COLO668 (cell line): ENCODE results near the gene CIZ1.

Experiments
- DNase-seq: peaks from one replicate; lab custom pipeline; 2025; ENCODE audit not compliant: unreplicated experiment; lab: John Stamatoyannopoulos, UW

Gene CIZ1

DNA sequence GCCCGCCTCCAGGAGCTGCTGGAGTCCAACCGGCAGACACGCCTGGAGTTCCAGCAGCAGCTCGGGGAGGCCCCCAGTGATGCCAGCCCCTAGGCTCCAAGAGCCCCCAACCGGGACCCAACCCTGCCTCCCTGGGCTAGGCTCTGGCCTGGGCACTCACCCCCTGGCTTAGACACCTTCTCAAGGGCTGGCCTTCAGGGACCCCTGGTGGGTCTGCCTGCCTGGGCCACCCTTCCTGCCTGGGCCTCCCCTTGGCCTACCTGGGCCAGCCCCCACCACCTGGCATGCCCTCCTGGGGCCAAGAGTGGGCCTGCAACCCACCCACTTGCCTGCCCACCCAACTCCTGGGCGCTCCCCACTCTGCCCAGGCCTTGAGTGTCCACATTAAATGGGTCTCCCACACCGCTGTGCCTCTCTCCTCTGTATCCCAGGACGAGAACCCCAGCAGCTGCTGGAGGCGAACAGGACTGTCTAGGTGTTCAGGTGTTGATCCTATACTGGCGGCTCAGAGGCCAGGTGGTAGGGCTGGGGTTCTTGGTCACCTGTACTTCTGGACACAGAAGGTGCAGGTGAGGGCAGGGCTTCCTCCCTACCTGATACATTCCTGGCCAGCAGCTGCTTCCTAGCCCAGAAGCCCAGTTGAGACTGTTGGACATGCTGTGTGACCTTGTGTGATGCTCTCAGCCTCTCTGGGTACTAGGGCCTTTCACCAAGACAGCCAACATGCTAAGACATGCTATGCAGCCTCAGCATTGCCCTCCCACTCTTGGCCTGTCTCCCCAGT is 27.7 kb downstream of the CIZ1 start:
- DNase-seq, result no peak

DNA sequence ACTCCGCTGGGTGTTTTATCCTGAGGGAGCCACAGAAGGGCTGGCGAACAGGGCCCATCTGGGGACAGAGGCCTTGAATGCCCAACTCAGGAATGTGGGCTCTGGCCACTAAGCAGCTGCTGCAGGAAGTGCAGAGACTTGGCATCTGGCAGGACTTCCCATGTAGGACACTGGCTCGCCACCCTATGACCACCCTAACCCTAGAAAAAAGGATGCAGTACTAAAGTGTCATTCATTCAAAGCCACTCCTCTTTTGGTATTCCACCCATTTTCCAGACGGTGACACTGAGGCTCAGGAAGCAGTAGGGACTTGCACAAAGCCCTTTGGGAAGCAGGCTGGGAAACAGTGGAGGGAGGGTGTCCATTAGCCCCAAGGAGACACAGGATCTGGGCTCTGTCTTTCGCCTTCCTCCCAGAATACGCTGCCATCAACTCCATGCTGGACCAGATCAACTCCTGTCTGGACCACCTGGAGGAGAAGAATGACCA is 28.3 kb downstream of the CIZ1 start:
- DNase-seq, result no peak

DNA sequence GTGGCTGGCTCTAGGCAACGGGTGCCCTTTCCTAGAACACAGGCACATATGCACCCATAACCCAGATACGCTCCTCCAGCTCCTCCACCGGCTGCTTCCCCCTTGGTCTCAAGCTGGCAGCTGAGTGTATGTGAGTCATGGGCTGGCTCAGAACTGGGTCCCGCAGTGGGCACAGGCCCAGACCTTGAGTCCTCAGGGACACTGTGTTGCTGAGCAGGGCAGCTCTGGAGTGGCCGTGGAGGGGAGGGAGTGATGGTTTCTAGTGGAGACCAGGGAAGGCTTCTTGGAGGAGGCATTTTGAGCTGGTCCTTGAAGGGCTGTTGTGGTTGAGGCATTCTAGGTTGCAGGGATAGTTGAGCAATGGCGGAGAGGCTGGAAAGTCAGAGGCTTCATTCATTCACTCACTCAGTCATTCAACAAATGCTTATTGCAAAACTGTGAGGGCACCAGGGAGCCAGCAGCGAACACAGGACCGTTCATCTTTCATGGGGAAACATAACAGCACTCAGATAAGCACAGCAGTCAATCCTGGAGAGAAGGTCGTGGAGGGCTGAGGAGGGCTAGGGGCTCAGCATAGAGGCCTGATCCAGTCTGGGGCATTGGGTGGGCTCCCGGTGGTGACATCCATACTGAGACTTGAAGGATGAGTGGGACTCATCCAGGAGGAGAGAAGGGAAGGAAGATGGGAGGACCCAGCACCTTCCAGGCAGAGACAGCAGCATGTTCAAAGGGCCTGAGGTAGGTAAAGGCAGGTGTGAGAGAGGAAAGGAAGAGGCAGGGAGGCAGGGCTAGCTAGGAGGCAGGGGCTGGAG is 29.0 kb downstream of the CIZ1 start:
- no peak for DNase-seq

DNA sequence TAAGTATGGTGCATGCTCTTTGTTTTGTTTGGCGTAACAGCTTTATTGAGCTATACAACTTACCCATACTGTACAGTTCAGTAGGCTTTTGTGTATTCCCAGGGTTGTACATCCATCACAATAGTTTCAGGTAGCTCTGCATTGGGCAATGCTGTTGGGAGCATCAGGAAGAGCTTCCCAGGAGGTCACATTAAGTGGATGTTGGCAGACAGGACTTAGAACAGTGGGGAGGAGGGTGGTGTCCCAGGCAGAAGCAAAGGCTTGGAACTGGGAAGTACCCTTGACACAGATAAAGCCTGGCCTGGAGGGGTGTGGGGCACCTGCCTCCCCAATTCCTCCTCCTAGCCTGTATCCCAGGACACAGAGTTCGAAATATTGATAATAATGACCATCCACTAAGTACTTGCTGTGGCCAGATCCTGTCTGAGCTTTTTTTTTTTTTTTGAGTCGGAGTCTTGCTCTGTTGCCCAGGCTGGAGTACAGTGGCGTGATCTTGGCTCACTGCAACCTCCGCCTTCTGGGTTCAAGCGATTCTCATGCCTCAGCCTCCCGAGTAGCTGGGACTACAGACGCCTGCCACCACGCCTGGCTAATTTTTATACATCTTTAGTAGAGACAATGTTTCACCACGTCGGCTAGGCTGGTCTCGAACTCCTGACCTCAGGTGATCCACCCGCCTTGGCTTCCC is 30.0 kb downstream of the CIZ1 start:
- DNase-seq, result no peak

DNA sequence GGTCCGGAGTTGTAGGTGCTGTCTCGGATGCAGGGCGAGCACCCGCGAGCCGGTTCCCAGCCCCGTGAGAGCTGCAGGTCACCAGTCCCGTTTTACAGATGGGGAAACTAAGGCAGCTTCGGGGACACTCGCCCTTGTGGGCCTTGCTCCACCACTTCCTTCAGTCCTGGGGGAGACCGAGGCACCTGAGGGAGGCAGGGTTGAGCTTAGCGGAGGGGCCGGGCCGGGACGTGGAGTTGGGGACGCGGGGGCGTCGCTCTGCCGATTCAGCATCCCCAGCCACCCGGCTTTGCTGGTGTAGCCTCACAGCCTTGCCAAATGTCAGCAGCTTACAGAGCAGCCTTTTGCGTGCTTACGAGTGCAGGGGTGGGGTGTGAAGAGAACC is 30.8 kb downstream of the CIZ1 start:
- peak; percentile 42 for DNase-seq

DNA sequence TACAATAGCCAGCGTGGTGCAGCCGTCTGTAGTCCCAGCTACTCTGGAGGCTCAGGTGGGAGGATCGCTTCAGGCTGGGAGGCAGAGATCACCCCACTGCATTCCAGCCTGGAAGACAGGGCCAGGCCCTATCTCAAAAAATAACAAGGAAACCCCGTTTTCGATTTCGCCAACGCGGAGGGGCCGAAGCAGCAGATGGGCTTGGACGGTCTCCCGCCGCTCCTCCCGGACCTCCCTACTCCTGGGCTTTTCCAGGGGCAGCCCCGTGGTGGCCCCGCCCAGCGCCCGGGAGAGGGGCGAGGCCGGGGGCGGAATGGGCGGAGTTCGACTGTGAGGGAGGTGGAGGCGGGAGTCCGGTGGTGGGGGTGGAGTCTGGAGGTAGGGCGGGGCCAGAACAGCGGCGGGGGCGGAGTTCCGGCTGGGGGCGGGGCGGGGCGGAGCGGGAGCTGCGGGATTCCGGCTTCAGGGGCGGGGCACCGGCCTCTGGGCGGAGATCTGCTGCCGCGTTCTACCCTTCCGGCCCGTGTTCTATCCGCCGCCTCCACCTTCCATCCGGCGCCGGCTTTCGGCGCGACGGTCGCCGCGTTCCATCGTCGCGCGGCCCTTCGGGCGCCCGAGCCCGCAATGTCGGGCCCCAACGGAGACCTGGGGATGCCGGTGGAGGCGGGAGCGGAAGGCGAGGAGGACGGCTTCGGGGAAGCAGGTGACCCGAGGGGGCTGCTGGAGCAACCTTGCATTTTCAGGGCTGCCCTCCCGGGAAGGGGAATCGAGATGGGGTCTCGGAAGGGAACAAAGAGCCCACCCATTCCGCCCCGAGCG is 31.4 kb downstream of the CIZ1 start, which contains the start of gene BBLN:
TSS of gene BBLN (plus strand) at position 482 of the 819 bp plus-strand sequence. CDS start at position 625, 143 bp downstream.
- DNase-seq, result peak; percentile 96

DNA sequence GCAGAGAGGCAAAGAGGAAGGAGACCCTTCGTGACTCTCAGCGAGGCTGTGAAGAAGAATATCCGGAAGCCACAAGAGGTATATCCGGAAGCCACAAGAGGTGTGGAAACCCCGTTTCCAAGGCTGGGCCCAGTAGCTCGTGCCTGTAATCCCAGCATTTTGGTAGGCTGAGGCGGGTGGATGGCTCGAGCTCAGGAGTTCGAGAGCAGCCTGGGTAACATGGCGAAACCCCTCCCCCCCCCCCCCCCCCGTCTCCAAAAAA is 31.9 kb downstream of the CIZ1 start:
- DNase-seq, result peak; percentile 67

DNA sequence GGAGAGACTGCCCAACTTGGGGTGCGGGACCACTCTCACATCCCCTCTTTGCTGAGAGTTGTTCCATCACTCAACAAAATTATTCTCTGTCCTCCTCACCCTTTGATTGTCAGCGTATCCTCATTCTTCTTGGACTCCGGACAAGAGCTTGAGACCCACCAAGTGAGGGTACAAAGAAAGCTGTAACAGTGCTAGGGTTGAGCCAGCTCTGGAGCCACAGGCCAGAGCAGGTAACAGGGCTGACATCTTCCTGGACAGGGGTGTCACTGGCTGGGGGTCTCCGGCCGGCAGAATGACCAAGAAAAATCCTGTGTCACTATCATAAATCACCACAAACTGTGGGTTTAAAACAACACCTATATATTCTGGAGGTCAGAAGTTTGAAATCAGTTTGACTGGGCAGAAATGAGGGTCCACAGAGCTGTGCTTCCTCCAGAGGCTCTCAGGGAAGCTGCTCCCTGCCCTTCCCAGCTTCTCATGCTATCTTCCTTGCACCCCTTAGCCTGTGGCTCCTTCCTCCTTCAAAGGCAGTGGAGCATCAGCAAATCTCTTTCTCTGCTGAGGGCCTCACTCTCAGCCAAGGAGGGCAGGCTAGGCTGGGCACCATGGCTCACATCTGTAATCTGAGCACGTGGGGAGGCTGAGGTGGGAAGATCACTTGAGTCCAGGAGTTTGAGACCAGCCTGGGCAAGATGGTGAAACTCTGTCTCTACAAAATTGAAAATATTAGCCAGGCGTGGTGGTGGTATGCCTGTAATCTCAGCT is 35.5 kb downstream of the CIZ1 start:
- no peak for DNase-seq

DNA sequence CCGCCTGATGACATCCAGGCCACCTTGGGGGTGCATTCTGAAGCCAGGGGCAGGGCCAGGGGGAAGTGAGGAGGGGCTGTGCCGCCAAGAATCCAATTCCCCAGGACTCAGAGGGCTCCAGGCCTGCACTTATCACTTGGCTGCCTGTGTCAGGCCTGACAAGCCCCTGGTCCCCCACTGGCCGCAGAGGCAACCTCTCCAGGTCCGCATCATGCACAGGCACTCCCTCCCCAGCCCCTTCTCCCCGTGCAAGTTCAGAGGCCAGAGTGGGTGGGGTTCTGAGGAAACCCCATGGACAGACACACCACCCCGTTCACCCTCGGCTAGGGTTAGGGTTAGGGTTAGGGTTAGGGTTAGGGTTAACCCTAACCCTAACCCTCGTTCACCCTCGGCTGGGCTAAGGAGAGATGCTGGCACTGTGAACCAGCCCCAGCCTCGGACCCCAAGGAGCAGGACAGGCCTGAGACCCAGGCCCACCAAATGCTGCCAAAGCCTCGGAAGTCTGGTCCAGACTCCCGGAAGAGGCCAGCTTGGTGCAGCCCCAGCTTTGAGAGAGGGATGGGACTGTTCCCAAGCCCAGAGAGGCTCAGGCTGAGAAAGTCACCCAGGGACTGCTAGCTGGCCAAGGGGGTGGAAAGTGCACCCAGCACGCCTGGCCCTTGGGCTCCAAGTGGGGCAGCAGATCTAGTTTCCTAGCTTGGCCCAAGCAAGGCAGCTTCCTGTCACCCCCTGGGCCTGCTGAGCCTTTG is 37.3 kb downstream of the CIZ1 start:
- DNase-seq, result no peak

DNA sequence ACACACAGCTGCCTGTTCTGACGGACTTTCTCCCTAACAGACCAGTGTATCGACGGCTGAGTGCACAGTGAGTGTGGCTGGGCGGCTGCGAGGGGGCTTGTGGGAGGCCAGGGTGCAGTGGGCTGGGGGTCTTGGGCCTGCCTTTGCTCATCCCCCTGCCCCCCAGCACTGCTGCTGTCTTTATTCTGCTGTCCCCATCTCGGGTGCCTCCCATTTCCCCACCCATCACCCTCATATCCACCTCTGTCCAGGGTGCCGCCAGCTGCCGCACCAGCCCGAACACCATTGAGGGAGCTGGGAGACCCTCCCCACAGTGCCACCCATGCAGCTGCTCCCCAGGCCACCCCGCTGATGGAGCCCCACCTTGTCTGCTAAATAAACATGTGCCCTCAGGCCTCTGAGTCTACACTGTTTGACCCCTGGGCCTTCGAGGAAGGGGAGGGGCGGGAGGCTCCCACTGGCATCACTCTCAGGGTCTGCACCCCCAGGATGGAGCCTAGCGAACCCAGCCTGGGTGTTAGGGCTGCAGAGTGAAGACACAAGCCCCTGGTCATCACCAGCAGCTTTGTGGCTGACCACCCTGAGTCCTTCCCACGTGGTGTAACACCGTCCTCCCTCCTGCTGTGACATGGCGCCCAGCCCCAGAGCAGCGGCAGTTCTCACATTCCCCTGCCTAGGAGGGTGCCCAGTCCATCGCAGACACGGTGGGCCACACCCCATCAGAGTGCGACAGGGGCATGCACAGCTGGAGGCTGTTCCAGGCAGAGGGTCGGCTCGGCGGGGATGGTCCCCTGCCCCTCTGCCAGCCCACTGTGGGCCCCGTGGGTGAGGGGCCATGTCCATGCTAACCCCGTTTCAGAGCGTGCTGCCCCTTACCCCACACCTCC is 38.1 kb downstream of the CIZ1 start:
- DNase-seq, result no peak

DNA sequence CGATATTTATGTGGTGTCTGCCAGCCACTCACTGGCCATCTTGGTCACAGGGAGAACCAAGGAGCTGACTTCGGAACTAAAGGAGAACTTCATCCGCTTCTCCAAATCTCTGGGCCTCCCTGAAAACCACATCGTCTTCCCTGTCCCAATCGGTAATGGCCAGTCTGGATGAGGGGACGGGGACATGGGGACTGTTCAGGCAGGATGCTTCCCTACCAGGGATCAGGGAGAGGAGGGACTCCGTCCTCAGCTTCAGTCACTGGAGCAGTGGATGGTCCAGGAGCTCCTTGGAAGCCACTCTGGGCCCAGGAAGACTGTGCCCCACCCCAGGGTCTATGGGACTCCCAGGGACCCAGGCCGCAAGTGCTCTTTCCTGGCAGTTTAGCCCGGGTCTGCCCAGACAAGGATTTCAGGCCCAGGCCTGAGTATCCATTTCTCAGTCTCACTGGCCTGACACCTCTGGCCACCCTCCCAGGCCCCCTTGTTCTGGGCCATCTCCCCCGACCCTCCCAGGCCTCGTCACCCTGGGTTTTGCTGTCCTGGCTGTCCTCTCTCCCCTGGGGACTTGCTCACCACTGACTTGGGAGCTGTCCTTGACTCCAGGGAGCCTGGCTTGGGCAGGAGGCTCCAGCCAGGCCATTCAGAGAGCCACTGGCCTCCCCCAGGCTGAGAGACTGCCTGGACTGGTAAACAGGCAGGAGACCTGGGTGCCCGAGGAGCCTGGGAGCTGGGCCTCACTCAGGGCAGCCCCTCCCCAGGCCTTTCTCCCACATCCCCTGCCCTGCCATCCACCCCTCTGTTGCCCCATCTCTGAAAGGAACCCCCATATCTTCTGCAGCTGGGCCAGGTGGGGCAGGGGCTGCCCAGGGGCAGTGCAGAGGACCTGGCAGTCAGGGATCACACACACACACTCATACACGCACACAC is 39.0 kb downstream of the CIZ1 start:
- DNase-seq, result no peak

DNA sequence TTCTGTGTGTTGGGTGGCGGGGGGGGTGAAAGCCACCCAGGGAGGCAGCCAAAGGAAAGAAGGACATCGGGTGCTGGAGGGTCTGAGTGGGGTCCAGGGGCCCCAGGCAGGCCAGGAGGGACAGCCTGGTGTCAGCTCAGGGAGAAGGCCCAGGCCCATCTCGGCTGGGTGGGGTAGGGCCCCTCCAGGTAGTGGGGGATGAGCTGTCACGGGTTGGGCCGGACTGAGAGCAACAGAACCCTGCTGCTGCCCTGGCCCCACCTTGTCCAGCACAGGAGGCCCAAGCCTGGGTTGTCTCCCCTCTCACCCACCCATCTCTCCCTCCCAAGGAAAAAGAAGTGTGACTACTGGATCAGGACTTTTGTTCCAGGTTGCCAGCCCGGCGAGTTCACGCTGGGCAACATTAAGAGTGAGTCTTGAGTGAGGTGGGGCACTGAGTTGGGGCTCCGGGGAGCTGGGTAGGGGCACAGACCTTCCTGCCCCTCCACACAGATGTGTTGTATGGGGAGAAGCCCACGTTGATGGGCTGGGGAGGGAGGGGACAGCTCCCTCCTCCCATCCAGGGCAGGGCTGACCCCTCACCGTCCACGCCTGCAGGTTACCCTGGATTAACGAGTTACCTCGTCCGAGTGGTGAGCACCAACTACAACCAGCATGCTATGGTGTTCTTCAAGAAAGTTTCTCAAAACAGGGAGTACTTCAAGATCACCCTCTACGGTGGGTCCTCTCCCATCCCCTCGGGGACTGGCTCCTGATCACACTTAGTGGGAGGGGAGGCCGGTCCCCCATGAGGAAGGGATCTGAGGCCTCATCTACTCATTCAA is 39.9 kb downstream of the CIZ1 start:
- DNase-seq, result no peak

DNA sequence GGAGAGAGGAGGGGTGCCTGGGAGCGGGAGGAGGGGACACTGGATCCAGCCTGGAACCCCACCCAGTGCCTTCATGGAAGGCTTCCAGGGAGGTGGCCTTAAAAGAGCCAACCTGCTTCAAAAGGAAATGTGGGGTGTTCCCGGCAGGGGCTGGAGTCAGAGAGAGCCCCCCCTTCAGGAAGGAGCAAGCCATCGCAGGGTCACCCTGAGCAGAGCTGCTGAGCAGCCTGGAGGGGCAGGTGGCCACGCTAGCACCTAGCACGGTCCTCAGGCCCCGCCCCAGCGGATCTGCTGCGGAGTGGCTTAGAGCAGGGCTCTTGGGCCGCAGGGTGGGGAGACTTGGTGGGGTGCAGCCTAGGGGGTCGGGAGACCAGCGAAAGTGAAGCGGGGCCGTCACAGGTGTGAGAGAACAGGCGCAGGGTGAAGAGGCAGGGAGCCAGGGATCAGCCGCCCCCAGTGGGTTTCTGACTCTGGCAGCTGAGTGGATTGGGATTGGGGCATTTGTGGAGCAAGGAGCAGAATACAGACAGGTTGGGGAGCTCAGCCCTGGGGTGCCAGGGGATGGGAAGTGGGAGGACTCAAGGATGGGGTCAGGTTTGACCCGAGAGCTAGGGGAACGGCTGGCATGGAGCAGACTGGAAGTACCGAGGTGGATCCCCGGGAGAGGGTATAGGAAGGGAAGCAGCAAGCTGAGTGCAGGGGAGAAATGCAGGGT is 40.6 kb downstream of the CIZ1 start:
- peak; percentile 61 for DNase-seq

DNA sequence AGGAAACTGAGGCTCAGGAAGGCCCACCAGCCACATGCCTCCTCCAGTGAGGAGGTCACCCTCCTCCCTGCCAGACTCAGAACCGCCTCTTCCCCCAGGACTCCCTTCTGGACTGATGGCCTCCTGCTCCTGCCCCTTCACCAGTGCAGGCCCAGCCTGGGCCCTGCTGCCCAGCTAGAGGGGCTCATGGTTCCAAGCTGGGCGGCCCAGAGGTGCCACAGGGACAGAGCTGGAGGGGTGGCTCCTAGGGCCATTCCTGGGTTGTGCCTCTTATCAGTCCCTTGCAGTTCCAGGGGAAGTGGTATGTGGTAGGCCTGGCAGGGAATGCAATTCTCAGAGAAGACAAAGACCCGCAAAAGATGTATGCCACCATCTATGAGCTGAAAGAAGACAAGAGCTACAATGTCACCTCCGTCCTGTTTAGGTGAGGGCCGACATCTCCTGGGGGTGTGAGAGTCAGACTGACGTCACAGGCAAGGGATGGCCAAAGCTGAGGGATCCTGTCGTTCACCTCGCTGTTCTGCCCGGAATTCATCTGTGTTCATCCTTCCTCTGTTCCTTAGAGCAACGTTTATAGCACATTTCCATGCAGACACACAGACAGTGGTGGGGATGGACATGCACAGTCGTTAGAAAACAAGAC is 41.3 kb downstream of the CIZ1 start:
- no peak for DNase-seq

DNA sequence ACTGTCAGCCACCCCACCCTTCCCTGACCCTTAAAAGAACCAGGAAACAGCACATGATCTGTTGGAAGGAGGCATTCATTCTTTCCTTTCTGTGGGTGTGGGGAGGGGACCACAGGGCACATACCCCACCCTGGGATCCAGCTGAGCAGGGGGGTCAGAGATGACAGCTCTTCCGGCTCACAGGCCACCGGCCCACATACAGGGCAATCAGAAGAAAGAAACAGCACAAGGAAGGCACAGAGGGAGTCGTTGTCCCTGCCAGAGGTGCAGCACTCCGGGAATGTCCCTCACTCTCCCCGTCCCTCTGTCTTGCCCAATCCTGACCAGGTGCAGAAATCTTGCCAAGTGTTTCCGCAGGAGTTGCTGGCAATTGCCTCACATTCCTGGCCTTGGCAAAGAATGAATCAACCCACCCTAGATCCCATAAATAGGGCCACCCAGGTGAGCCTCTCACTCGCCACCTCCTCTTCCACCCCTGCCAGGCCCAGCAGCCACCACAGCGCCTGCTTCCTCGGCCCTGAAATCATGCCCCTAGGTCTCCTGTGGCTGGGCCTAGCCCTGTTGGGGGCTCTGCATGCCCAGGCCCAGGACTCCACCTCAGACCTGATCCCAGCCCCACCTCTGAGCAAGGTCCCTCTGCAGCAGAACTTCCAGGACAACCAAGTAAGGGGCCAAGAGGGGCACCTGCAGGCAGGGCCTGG is 42.2 kb downstream of the CIZ1 start, which contains the start of gene LCN2:
TSS of gene LCN2 (plus strand) at position 453 of the 701 bp plus-strand sequence. CDS start at position 526, 73 bp downstream.
- no peak for DNase-seq
